Ectodermal cell (in vitro differentiated cells): Measurements from ENCODE around the gene SNTG2.

ENCODE experiments used
- H3K27ac ChIP-seq: 2 replicates; pipeline ENCODE4 v1.7.0; 2013; ENCODE audit warnings: mild to moderate bottlenecking, low read depth, low read length; ENCODE audit not compliant: insufficient read depth, poor library complexity, severe bottlenecking
- H3K27me3 ChIP-seq: 2 replicates; pipeline ENCODE4 v1.7.0; 2013; ENCODE audit warnings: mild to moderate bottlenecking, low read length; ENCODE audit not compliant: insufficient read depth, control insufficient read depth, poor library complexity, severe bottlenecking
- H3K36me3 ChIP-seq: one replicate; pipeline ENCODE4 v1.7.0; 2013; ENCODE audit warnings: low read length; ENCODE audit not compliant: control insufficient read depth, insufficient read depth
- H3K4me1 ChIP-seq: one replicate; pipeline ENCODE4 v1.7.0; 2013; ENCODE audit warnings: low read length; ENCODE audit not compliant: control insufficient read depth, insufficient read depth
- H3K4me3 ChIP-seq: 2 replicates; pipeline ENCODE4 v1.7.0; 2013; ENCODE audit warnings: low read depth, low read length, control low read depth; ENCODE audit not compliant: insufficient read depth
- H3K9me3 ChIP-seq: 2 replicates; pipeline ENCODE4 v1.7.0; 2013; ENCODE audit warnings: mild to moderate bottlenecking, low read length, moderate library complexity; ENCODE audit not compliant: control insufficient read depth
- WGBS, 2 experiments: methylation state at CpG; one replicate each; pipeline ENCODE4 v1.1.7; 2013; ENCODE audit warnings: missing lambda C conversion rate in 2 of 2; 5-methylcytosine and 5-hydroxymethylcytosine counted together

Gene SNTG2

GRCh38 chr2:1147873-1148612, 197.4 kb downstream of the SNTG2 start:
- Histone ChIP-seq H3K36me3 (no peaks in the 10 kb centered on the region), H3K4me3 (no peak overlapping the region), H3K27ac (no peak overlapping the region), H3K4me1 (no peaks in the 10 kb centered on the region), H3K27me3 (no peaks in the 10 kb centered on the region), H3K9me3 (no peaks in the 10 kb centered on the region)
- 56 to 57% methylated on average over 5 of the region's 5 CpGs for WGBS, 2 experiments

GRCh38 chr2:1150724-1151511, 200.3 kb downstream of the SNTG2 start:
- 75 to 76% methylated on average over 13 of the region's 13 CpGs for WGBS, 2 experiments
- no peak overlapping the region for H3K4me3 ChIP-seq

GRCh38 chr2:1152375-1152774, 201.7 kb downstream of the SNTG2 start:
- WGBS, 2 experiments: 80 to 97% methylated on average over 6 to 7 of the region's 7 CpGs
- Histone ChIP-seq H3K27ac (no peak overlapping the region), H3K9me3 (no peaks in the 10 kb centered on the region), H3K36me3 (no peaks in the 10 kb centered on the region), H3K4me3 (no peak overlapping the region), H3K27me3 (no peaks in the 10 kb centered on the region), H3K4me1 (peaks cover 5% of the 10 kb centered on the region)

More at GRCh38 chr2:1150724-1151511, 200.3 kb downstream of the SNTG2 start:
- Histone ChIP-seq H3K27me3 (no peaks in the 10 kb centered on the region), H3K9me3 (no peaks in the 10 kb centered on the region), H3K27ac (no peak overlapping the region), H3K36me3 (no peaks in the 10 kb centered on the region), H3K4me1 (peaks cover 2% of the 10 kb centered on the region)

GRCh38 chr2:1153920-1154319, 203.3 kb downstream of the SNTG2 start:
- H3K27me3 ChIP-seq: no peaks in the 10 kb centered on the region
- H3K9me3 ChIP-seq: no peaks in the 10 kb centered on the region
- no peak overlapping the region for H3K4me3 ChIP-seq
- H3K36me3 ChIP-seq: no peaks in the 10 kb centered on the region
- H3K4me1 ChIP-seq: peaks cover 5% of the 10 kb centered on the region
- WGBS, 2 experiments: 82 to 85% methylated on average over 8 to 9 of the region's 9 CpGs
- H3K27ac ChIP-seq: no peak overlapping the region

- Histone ChIP-seq H3K36me3 (no peaks in the 10 kb centered on the region), H3K9me3 (no peaks in the 10 kb centered on the region), H3K4me1 (peaks cover 5% of the 10 kb centered on the region), H3K27ac (no peak overlapping the region), H3K4me3 (no peak overlapping the region), H3K27me3 (no peaks in the 10 kb centered on the region)
- 91 to 92% methylated on average over 4 of the region's 4 CpGs for WGBS, 2 experiments
Measured at GRCh38 chr2:1154710-1155594, 204.3 kb downstream of the SNTG2 start.

- WGBS, 2 experiments: 71 to 76% methylated on average over 7 of the region's 7 CpGs
- no peaks in the 10 kb centered on the region for H3K9me3 ChIP-seq
- no peaks in the 10 kb centered on the region for H3K36me3 ChIP-seq
- H3K27ac ChIP-seq: no peak overlapping the region
- H3K4me1 ChIP-seq: peaks cover 5% of the 10 kb centered on the region
- H3K27me3 ChIP-seq: no peaks in the 10 kb centered on the region
- H3K4me3 ChIP-seq: no peak overlapping the region
Measured at GRCh38 chr2:1156059-1156458, 205.4 kb downstream of the SNTG2 start.

GRCh38 chr2:1156531-1156930, 205.9 kb downstream of the SNTG2 start:
- Histone ChIP-seq H3K27me3 (no peaks in the 10 kb centered on the region), H3K9me3 (no peaks in the 10 kb centered on the region), H3K36me3 (no peaks in the 10 kb centered on the region), H3K27ac (no peak overlapping the region), H3K4me1 (peaks cover 5% of the 10 kb centered on the region), H3K4me3 (no peak overlapping the region)
- 74 to 76% methylated on average over 14 of the region's 14 CpGs for WGBS, 2 experiments

GRCh38 chr2:1157107-1157506, 206.5 kb downstream of the SNTG2 start:
- H3K36me3 ChIP-seq: no peaks in the 10 kb centered on the region
- no peak overlapping the region for H3K27ac ChIP-seq
- H3K27me3 ChIP-seq: no peaks in the 10 kb centered on the region
- WGBS, 2 experiments: 89 to 96% methylated on average over 14 to 15 of the region's 15 CpGs
- H3K4me1 ChIP-seq: peaks cover 5% of the 10 kb centered on the region
- H3K9me3 ChIP-seq: no peaks in the 10 kb centered on the region
- no peak overlapping the region for H3K4me3 ChIP-seq

- Histone ChIP-seq H3K9me3 (no peaks in the 10 kb centered on the region), H3K4me3 (no peak overlapping the region), H3K27me3 (no peaks in the 10 kb centered on the region), H3K36me3 (no peaks in the 10 kb centered on the region), H3K4me1 (peaks cover 5% of the 10 kb centered on the region), H3K27ac (no peak overlapping the region)
- 79 to 83% methylated on average over 8 to 9 of the region's 9 CpGs for WGBS, 2 experiments
Measured at GRCh38 chr2:1159013-1159412, 208.4 kb downstream of the SNTG2 start.

GRCh38 chr2:1162246-1162645, 211.6 kb downstream of the SNTG2 start:
- H3K9me3 ChIP-seq: no peaks in the 10 kb centered on the region
- H3K27ac ChIP-seq: no peak overlapping the region
- WGBS, 2 experiments: 94 to 95% methylated on average over 8 of the region's 8 CpGs
- H3K4me3 ChIP-seq: no peak overlapping the region
- no peaks in the 10 kb centered on the region for H3K27me3 ChIP-seq
- no peaks in the 10 kb centered on the region for H3K4me1 ChIP-seq
- H3K36me3 ChIP-seq: no peaks in the 10 kb centered on the region
